Right atrium auricular region (tissue), 2 donors: ENCODE measurements around the gene SREBF2. TPM values are rescaled to one million over a fixed set of nuclear protein-coding genes. Genes with fewer than 3 reads are reported as not detected.

Experiments
- DNase-seq: peaks from one replicate; pipeline ENCODE4 v3.0.0-alpha.2; 2019; ENCODE audit warnings: low spot score
- H3K27ac ChIP-seq, 2 donors: fragments of 200-600 bp; sonication (generic); 1 replicate in 1 of 2; 2 replicates in 1 of 2; pipeline ENCODE4 v1.5.1; 2016 to 2019
- H3K27me3 ChIP-seq, 2 donors: fragments of 200-600 bp; sonication (generic); one replicate each; pipeline versions ENCODE4 v1.5.1 to v1.6.0; 2017 to 2019
- H3K36me3 ChIP-seq: fragments of 200-600 bp; sonication (generic); one replicate; pipeline ENCODE4 v1.5.1; 2016
- H3K4me1 ChIP-seq, 2 donors: fragments of 200-600 bp; sonication (generic); one replicate each; pipeline versions ENCODE4 v1.5.1 to v1.6.0; 2017 to 2019
- H3K4me3 ChIP-seq, 2 donors: fragments of 200-600 bp; sonication (generic); 1 replicate in 1 of 2; 2 replicates in 1 of 2; pipeline ENCODE4 v1.5.1; 2017 to 2019; ENCODE audit warnings: mild to moderate bottlenecking in 1 of 2, moderate library complexity in 1 of 2
- H3K9me3 ChIP-seq, 2 donors: fragments of 200-600 bp; sonication (generic); one replicate each; pipeline ENCODE4 v1.5.1; 2019
- CTCF ChIP-seq, 2 donors: fragments of 200-600 bp; sonication (generic); IDR thresholded peaks; one replicate each; pipeline ENCODE4 v1.5.1; 2019; ENCODE audit warnings: antibody characterized with exemption in 2 of 2
- total RNA-seq, 2 donors: library from RNA; depleted of rRNA; stranded (reverse); fragments of >200 nt; gene quantifications; one replicate each; pipeline ENCODE4 v1.1.0, GENCODE V29; 2016

The SREBF2 gene
- total RNA-seq, 2 donors from 2014 or later, result 45.6 to 61.4 TPM

DNA sequence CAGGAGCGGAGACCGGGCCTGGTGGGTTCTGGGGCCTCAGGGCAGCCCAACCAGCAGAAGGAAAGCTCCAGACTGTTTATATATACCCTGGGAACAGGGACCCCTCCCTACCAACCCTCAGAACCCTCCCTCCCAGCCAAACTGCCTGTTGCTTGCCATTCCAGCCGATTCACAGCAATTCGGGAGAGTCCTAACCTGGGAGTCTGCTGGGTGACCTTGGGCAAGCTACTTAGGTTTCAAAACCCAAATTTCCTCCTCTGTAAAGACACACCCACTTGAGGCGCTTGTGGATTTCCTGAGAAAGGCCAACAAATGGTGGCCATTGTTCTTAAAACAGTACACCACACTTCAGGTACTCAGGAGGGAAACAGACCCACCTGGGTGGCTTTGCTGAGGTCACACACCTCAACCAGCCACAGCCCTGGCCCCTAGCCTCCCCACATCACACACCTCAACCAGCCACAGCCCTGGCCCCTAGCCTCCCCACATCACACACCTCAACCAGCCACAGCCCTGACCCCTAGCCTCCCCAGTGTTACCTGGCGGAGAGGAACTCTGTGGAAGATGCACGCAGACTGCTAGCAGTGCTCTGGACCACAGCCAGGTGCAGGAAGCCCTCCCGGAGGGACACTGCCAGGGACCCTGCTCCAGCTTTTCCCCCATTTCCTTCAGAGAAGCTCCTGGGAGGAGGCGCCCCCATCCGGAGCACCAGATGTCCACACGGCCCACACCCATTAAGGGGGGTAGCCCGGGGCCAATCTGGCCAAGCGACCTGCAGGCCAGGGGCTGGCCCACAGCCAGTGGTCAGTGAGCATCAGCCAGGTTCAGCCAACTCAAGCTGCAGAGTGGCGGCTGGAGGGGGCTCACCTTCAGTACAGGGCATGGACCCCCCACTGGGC, 75.8 kb downstream of the SREBF2 start:
- no peak for DNase-seq
- TF ChIP-seq CTCF (IDR thresholded peaks at IDR 0.05), result no peak
- Histone ChIP-seq H3K36me3 (peaks cover 16% of the 10 kb centered on the region), H3K27me3 (peaks cover 4 to 26% of the 10 kb centered on the region in 2 donors), H3K9me3 (no peaks in the 10 kb centered on the region), H3K4me3 (no peak overlapping the region), H3K4me1 (peaks cover 0 to 29% of the 10 kb centered on the region in 2 donors), H3K27ac (peak overlapping the region in 1 of 2 donors; percentile 46)

DNA sequence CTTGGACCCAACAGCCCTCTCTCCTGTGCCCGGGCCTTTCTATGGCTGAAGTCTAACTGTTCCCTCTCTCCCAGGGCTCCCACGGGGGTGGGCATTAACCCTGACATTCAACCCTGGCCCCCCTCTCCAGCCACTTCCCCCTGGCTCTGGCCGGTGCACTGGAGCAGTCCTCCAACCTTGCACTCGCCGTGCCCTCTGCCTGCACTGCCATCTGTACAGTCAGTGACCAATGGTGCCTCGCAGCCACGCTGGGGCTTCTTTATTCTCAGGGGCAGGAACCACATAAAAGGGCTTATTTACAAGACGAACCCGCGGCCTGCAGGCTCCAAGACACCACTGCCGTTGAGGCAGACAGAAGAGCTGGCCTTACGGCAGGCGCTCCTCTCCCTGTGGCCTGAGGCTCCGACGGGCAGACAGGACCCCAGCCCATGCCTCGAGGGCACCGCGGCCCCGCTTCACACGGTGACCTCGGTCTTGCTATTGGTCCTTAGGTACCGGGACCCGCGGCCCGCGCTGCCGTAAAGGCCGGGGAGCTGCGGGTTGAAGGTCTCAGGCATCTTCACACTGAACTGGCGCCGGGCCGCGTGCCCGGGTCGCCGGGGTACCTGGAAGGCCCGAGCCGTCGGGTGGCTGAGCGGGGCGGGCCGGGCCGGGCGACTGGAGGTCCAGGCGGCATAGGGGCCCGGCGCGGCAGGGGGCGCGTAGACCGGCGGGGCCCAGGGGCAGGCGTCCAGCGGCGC, 76.6 kb downstream of the SREBF2 start:
- Histone ChIP-seq H3K4me1 (peaks cover 0 to 34% of the 10 kb centered on the region in 2 donors), H3K27me3 (peaks cover 4 to 32% of the 10 kb centered on the region in 2 donors), H3K36me3 (peaks cover 12% of the 10 kb centered on the region), H3K27ac (peak overlapping the region in 1 of 2 donors; percentile 46), H3K9me3 (no peaks in the 10 kb centered on the region), H3K4me3 (peak overlapping the region in 1 of 2 donors; percentile 48)
- DNase-seq, result no peak
- TF ChIP-seq CTCF (IDR thresholded peaks at IDR 0.05), result no peak

GRCh38 chr22:41910050-41911000, 77.4 kb downstream of the SREBF2 start:
- no peak for DNase-seq
- Histone ChIP-seq H3K4me3 (peak overlapping the region; percentile 10 to 48), H3K9me3 (no peaks in the 10 kb centered on the region), H3K27ac (peak overlapping the region in 1 of 2 donors; percentile 46), H3K27me3 (peaks cover 6 to 40% of the 10 kb centered on the region in 2 donors), H3K4me1 (peaks cover 0 to 43% of the 10 kb centered on the region in 2 donors), H3K36me3 (peaks cover 3% of the 10 kb centered on the region)
- no peak for TF ChIP-seq CTCF (IDR thresholded peaks at IDR 0.05)

DNA sequence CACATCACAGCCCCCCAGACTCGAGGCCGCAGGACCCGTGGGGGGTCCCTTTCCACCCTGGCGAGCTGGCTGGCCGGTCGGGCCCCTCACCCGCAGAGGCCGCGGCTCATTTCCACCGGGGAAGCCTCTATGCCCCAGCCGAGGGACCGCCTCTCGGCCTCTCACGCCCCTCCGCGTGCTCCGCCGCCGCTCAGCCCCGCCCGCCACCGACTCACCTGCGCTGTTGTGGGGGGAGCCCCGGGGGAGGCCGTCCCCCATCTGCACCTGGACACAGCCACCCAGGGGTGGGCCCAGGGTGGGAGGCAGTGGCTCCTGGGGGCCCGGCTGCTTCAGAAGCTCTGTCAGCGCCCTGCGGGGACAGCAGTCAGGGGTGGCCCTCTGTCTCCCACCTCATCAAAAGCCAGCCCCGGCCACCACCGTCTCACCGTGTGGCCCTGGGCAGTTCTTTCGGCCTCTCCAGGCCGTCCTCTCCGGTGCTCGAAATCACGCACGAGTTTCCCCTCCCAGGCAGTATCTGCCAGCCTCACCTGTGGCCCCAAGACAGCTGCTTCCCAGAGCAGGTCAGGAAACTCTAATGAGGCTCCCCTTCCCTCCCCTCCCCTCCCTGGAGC, 78.2 kb downstream of the SREBF2 start:
- Histone ChIP-seq H3K4me3 (peak overlapping the region; percentile 10 to 48), H3K27me3 (peaks cover 12 to 46% of the 10 kb centered on the region in 2 donors), H3K4me1 (peaks cover 0 to 45% of the 10 kb centered on the region in 2 donors), H3K36me3 (no peaks in the 10 kb centered on the region), H3K9me3 (no peaks in the 10 kb centered on the region), H3K27ac (peak overlapping the region in 1 of 2 donors; percentile 45)
- DNase-seq, result no peak
- no peak for TF ChIP-seq CTCF (IDR thresholded peaks at IDR 0.05)
